HFFc6 (cell line): ENCODE results near the gene GALNT3. TPM values are rescaled to one million over a fixed set of nuclear protein-coding genes. Genes with fewer than 3 reads are reported as not detected.
A peak's percentile ranks its signal among the peaks of the same experiment; 100 is the strongest.

Source experiments
- DNase-seq: peaks from one replicate; pipeline ENCODE4 v3.0.0-alpha.2; 2018
- H3K27ac Mint-ChIP-seq: 2 replicates; pipeline ENCODE4 v1.8.0; 2020; ENCODE audit warnings: mild to moderate bottlenecking, mixed read lengths
- H3K27me3 Mint-ChIP-seq: 2 replicates; pipeline ENCODE4 v1.8.0; 2021; ENCODE audit warnings: mild to moderate bottlenecking, moderate library complexity, mixed read lengths; ENCODE audit not compliant: insufficient read depth
- H3K36me3 Mint-ChIP-seq: 2 replicates; pipeline ENCODE4 v1.8.0; 2021; ENCODE audit warnings: low read depth, mixed read lengths
- H3K4me1 Mint-ChIP-seq: 2 replicates; pipeline ENCODE4 v1.8.0; 2020; ENCODE audit warnings: low read depth, mixed read lengths
- H3K4me3 Mint-ChIP-seq: 2 replicates; pipeline ENCODE4 v1.8.0; 2020; ENCODE audit warnings: mild to moderate bottlenecking, moderate library complexity, mixed read lengths
- H3K9me3 Mint-ChIP-seq: 2 replicates; pipeline ENCODE4 v1.8.0; 2020; ENCODE audit warnings: mild to moderate bottlenecking, mixed read lengths
- total RNA-seq, 6 experiments: library from RNA; stranded (reverse); fragmentation: NEBNext Ultra II Directional; extraction: Animal tissue kit (Norgen Biotek cat#: 25700); gene quantifications; 2 replicates in 1 of 6; 3 replicates in 5 of 6; pipeline ENCODE4 v1.2.3, GENCODE V29; 2021
- TF ChIP-seq, protein P1 (sequence below): fragments of 200-600 bp; sonication (generic); IDR thresholded peaks from 2 replicates; pipeline ENCODE4 v1.5.0; 2021; ENCODE audit warnings: antibody characterized with exemption, mild to moderate bottlenecking

Gene GALNT3
- total RNA-seq, 6 experiments from 2014 or later = 0.28 to 1.7 (median 0.82) TPM

DNA sequence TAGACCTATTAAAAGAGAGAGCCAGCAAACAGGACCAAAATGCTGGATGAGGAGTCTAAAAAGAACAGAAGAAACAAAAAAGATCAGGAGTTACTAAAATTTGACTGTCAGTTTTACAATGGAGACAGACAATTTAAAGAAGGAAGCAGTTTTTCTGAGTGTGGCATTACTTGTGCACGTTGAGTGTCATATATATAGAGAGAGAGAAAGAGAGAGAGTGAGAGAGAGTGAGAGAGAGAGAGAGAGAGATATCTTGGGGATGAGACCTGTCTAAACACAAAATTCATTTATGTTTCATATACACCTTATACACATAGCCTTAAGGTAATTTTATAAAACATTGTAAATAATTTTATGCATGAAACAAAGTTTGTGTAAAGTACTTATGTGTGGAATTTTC, 2.1 kb upstream of the GALNT3 start:
- TF ChIP-seq, protein P1, sequence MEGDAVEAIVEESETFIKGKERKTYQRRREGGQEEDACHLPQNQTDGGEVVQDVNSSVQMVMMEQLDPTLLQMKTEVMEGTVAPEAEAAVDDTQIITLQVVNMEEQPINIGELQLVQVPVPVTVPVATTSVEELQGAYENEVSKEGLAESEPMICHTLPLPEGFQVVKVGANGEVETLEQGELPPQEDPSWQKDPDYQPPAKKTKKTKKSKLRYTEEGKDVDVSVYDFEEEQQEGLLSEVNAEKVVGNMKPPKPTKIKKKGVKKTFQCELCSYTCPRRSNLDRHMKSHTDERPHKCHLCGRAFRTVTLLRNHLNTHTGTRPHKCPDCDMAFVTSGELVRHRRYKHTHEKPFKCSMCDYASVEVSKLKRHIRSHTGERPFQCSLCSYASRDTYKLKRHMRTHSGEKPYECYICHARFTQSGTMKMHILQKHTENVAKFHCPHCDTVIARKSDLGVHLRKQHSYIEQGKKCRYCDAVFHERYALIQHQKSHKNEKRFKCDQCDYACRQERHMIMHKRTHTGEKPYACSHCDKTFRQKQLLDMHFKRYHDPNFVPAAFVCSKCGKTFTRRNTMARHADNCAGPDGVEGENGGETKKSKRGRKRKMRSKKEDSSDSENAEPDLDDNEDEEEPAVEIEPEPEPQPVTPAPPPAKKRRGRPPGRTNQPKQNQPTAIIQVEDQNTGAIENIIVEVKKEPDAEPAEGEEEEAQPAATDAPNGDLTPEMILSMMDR = no peak
- Mint-ChIP-seq H3K36me3 (no peaks in the 10 kb centered on the region), H3K9me3 (no peaks in the 10 kb centered on the region), H3K4me1 (peaks cover 30% of the 10 kb centered on the region), H3K27ac (no peak overlapping the region), H3K27me3 (peaks cover 4% of the 10 kb centered on the region; the same call in 1 of the 2 replicates), H3K4me3 (no peak overlapping the region)
- DNase-seq = no peak

DNA sequence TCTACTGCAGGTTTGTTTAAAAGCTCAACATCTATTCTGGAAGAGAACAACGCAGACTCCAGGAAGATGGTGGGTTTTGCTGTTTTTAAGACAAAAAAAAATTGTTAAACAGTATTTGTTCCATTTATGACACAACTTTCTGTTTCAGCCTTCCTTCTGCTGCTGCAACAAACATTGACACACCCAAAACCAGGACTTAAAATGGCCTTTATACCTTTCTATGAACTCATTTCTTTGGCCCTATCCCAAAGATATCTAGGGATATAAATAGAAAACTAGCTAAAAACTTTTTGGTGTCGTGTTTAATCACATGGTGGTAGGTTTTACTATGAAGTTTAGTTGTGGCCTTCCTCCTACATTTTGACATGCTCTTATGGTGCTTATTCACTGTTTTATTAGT, 964 bp upstream of the GALNT3 start:
- Mint-ChIP-seq H3K4me3 (peak overlapping the region; percentile 83; the same call in 1 of the 2 replicates), H3K9me3 (no peaks in the 10 kb centered on the region), H3K27ac (no peak overlapping the region), H3K4me1 (peaks cover 41% of the 10 kb centered on the region), H3K27me3 (peaks cover 3% of the 10 kb centered on the region; the same call in 1 of the 2 replicates), H3K36me3 (no peaks in the 10 kb centered on the region)
- no peak for DNase-seq
- TF ChIP-seq, protein P1 = no peak

- H3K27ac Mint-ChIP-seq = no peak overlapping the region
- TF ChIP-seq, protein P1 = no peak
- peak; percentile 4 for DNase-seq
- H3K4me3 Mint-ChIP-seq = peak overlapping the region; percentile 83
- peaks cover 46% of the 10 kb centered on the region for H3K4me1 Mint-ChIP-seq
- H3K36me3 Mint-ChIP-seq = no peaks in the 10 kb centered on the region
- no peaks in the 10 kb centered on the region for H3K9me3 Mint-ChIP-seq
- H3K27me3 Mint-ChIP-seq = peaks cover 3% of the 10 kb centered on the region; the same call in 1 of the 2 replicates
These were observed 485 bp upstream of the GALNT3 start for GRCh38 chr2:165794536-165794928.

DNA sequence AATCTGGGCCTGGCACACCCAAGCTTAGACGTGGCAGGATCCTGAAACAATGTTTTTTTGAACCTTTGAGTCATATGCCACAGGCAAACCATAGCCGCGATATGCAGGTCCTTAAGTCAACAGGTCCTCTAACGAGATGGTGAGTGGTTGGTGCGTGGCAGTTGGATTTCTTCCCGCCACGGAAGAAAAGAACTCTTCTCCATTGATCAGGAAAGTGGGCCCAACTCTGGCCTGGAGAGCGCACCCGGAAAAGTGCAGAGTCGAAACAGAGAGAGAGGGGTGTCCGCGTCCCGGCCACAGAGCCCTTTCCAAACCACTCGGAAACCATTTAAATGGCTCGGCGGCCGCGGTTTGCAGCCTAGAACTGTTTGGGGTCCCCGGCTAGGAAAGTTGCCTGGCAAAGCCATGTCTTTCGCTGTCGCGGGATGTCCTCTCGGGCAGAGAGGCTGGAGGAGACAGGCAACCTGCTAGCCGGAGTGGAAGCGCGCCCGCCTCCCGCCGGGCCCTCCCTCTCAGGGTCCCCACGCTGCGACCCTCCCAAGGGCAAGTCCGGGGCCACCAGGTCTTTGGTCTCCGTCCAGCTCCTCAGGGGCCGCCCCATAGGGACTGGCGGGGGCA, 777 bp downstream of the GALNT3 start:
- Mint-ChIP-seq H3K4me1 (peaks cover 47% of the 10 kb centered on the region), H3K36me3 (no peaks in the 10 kb centered on the region), H3K9me3 (no peaks in the 10 kb centered on the region), H3K4me3 (0 out of 2 replicates have a peak overlapping the region, but pooled peaks have one; percentile 7), H3K27me3 (peaks cover 3% of the 10 kb centered on the region; the same call in 1 of the 2 replicates), H3K27ac (no peak overlapping the region)
- no peak for DNase-seq
- TF ChIP-seq, protein P1 = no peak

DNA sequence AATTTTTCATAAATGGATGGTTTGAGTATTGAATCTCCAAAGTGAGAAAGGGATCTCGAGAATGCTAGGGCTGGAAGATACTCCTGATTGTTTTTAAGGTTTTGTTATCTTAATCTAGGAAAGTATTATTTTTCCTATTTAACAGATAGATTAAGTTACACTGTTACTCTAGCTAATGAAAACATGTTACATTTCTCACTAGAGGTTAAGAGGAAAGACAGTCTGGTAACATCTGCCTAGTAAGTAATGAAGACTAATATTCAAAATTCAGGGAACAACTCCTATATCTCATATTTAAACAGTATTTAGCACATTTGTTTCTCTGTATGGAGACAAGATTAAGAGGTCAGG, 2.0 kb downstream of the GALNT3 start:
- H3K36me3 Mint-ChIP-seq = no peaks in the 10 kb centered on the region
- no peak for DNase-seq
- no peak overlapping the region; the same call in 1 of the 2 replicates for H3K4me3 Mint-ChIP-seq
- H3K27ac Mint-ChIP-seq = no peak overlapping the region
- TF ChIP-seq, protein P1 = no peak
- H3K9me3 Mint-ChIP-seq = no peaks in the 10 kb centered on the region
- peaks cover 53% of the 10 kb centered on the region for H3K4me1 Mint-ChIP-seq
- H3K27me3 Mint-ChIP-seq = peaks cover 3% of the 10 kb centered on the region; the same call in 1 of the 2 replicates
